ENCODE measurements around the gene PPP4R4. TPM values are rescaled to one million over a fixed set of nuclear protein-coding genes. Genes with fewer than 3 reads are reported as not detected.

The PPP4R4 gene
- total and polyA plus RNA-seq, 2 of the 4 experiments (the other 2 are of a cell fraction), result 0.17 to 0.36 TPM

- no peak for TF ChIP-seq FOS (IDR thresholded peaks at IDR 0.05; ENCODE audit: low read depth, low read length)
- no peak for TF ChIP-seq BHLHE40 (IDR thresholded peaks at IDR 0.05; ENCODE audit: low read depth, low read length)
- no peak for TF ChIP-seq RCOR1 (IDR thresholded peaks at IDR 0.05; ENCODE audit: insufficient replicate concordance, low read length)
- TF ChIP-seq USF2 (IDR thresholded peaks at IDR 0.05; ENCODE audit: low read depth, low read length), result no peak
- TF ChIP-seq SMC3 (IDR thresholded peaks at IDR 0.05; ENCODE audit: low read depth, low read length), result no peak
- TF ChIP-seq MXI1 (IDR thresholded peaks at IDR 0.05; ENCODE audit: borderline replicate concordance, low read depth, low read length), result no peak
- no peak for TF ChIP-seq NFE2L2 (IDR thresholded peaks at IDR 0.05; ENCODE audit: low read depth, low read length)
- ChIA-PET POLR2A (ENCODE audit: unreplicated experiment) (no interaction called here), CTCF (no interaction called here)
- intact Hi-C loops (cut with micrococcal nuclease), result no loop called here
- Histone ChIP-seq H4K8ac (ENCODE audit: low read depth in 2 of 2, low read length in 2 of 2) (no peak overlapping the region), H4K20me1 (ENCODE audit: insufficient read depth, low read length) (no peaks in the 10 kb centered on the region; the same call in 1 of the 2 replicates), H3K4ac (ENCODE audit: low read depth, low read length) (no peak overlapping the region), H3K4me1 (ENCODE audit: control insufficient read depth, insufficient read depth, low read length) (no peaks in the 10 kb centered on the region), H2BK120ac (ENCODE audit: low read depth, low read length) (no peak overlapping the region), H2BK20ac (ENCODE audit: low read depth, low read length) (no peak overlapping the region), H2AK9ac (replicated peaks; ENCODE audit: low read depth, low read length, poor library complexity) (no peak overlapping the region), H3K18ac (ENCODE audit: low read depth, low read length) (no peak overlapping the region), H3K36me3 (ENCODE audit: control insufficient read depth, insufficient read depth, low read length) (no peaks in the 10 kb centered on the region), H3K9me3 (ENCODE audit: control insufficient read depth, insufficient read depth, low read length) (peaks cover 4% of the 10 kb centered on the region; the same call in 1 of the 2 replicates), H3K23ac (ENCODE audit: low read depth, low read length) (no peak overlapping the region), H3K27ac (ENCODE audit: insufficient read depth, low read length) (no peak overlapping the region), H2AFZ (replicated peaks; ENCODE audit: low read length, poor library complexity) (no peak overlapping the region), H3K4me3 (ENCODE audit: insufficient read depth, low read depth, low read length) (no peak overlapping the region), H2BK15ac (ENCODE audit: low read depth, low read length) (no peak overlapping the region), H4K91ac (ENCODE audit: insufficient read depth, low read depth, low read length) (no peak overlapping the region), H2AK5ac (ENCODE audit: low read depth, low read length) (no peak overlapping the region), H3K27me3 (ENCODE audit: control insufficient read depth, insufficient read depth, low read length) (no peaks in the 10 kb centered on the region), H3K4me2 (ENCODE audit: low read depth, low read length) (no peak overlapping the region), H2BK5ac (ENCODE audit: low read depth, low read length, poor library complexity, severe bottlenecking) (no peak overlapping the region), H3K9ac (ENCODE audit: low read depth, low read length) (no peak overlapping the region), H3K56ac (ENCODE audit: extremely low read depth, insufficient read depth, low read length) (no peak overlapping the region), H3K79me1 (ENCODE audit: low read depth in 1 of 2, low read length in 2 of 2) (no peaks in the 10 kb centered on the region), H3K9me1 (ENCODE audit: insufficient read depth, low read length) (no peaks in the 10 kb centered on the region), H3K14ac (replicated peaks; ENCODE audit: low read depth, low read length) (no peak overlapping the region), H4K5ac (ENCODE audit: low read depth, low read length) (no peak overlapping the region)
- 25% methylated on average over 6 of the region's 14 CpGs; no CpG with 5 or more reads in 1 of the 2 experiments for WGBS, 2 experiments (ENCODE audit: extremely low coverage in 2 of 2, insufficient read length in 1 of 2)
- in situ Hi-C loops (cut with MboI; ENCODE audit: low sequenced_read_pairs), result no loop called here
- ATAC-seq (ENCODE audit: low read depth) (no peak), DNase-seq (no peak)
- no TSS peak for BruUV-seq (replicated peaks)
- dilution Hi-C loops (cut with HindIII; ENCODE audit: low sequenced_read_pairs, unreplicated experiment), result no loop called here
Observed at GRCh38 chr14:94288610-94289465, 114.7 kb downstream of the PPP4R4 start.

Data from IMR-90 (cell line).